Panc1 (cell line): ENCODE data around the gene MTHFD1L. TPM values are rescaled to one million over a fixed set of nuclear protein-coding genes. Genes with fewer than 3 reads are reported as not detected.
A peak's percentile ranks its signal among the peaks of the same experiment; 100 is the strongest.

Source experiments
- ATAC-seq: fragments of 200-7000 bp; cut with Tn5 transposase; 2 replicates; pipeline ENCODE4 v1.9.1; 2020; ENCODE audit warnings: mild to moderate bottlenecking, moderate library complexity
- BruUV-seq: library from RNA; stranded (reverse); fragments of 400-500 nt; replicated peaks from 2 replicates; lab custom pipeline; 2021; lab: Mats Ljungman, UMichigan
- CTCF ChIA-PET: fragments of 300-600 bp; sonication (Branson Sonifier 250); formaldehyde crosslinking; loops from one replicate; lab custom pipeline; 2022; ENCODE audit warnings: antibody characterized with exemption; lab: Charles Lee
- POLR2A ChIA-PET: fragments of 300-600 bp; sonication (Branson Sonifier 250); formaldehyde crosslinking; loops from one replicate; lab custom pipeline; 2022; ENCODE audit warnings: antibody characterized with exemption; lab: Charles Lee
- DNase-seq: peaks from one replicate; pipeline ENCODE4 v3.0.0-alpha.2; 2010; ENCODE audit warnings: low read depth, low spot score
- H3K27ac ChIP-seq: 2 replicates; pipeline ENCODE4 v1.5.1; 2011; ENCODE audit warnings: mild to moderate bottlenecking, low read length, inconsistent platforms
- H3K27me3 ChIP-seq: fragments of 200-500 bp; sonication (Bioruptor generic); 2 replicates; pipeline ENCODE4 v1.6.0; 2014; ENCODE audit warnings: low read length, inconsistent platforms; ENCODE audit not compliant: control insufficient read depth, insufficient read depth
- H3K36me3 ChIP-seq: fragments of 200-500 bp; sonication (Bioruptor generic); 2 replicates; pipeline ENCODE4 v1.5.1; 2014; ENCODE audit warnings: inconsistent platforms, mild to moderate bottlenecking, low read length, moderate library complexity; ENCODE audit not compliant: control insufficient read depth, insufficient read depth
- H3K4me1 ChIP-seq: 2 replicates; pipeline ENCODE4 v1.5.1; 2011; ENCODE audit warnings: inconsistent platforms, mild to moderate bottlenecking, low read length, moderate library complexity; ENCODE audit not compliant: control insufficient read depth, insufficient read depth
- H3K4me3 ChIP-seq, 2 experiments: 2 replicates each; pipeline ENCODE4 v1.5.1; 2011 to 2012; ENCODE audit warnings: low read depth in 2 of 2, low read length in 2 of 2, mild to moderate bottlenecking in 2 of 2, inconsistent platforms in 1 of 2, moderate library complexity in 1 of 2
- H3K9me3 ChIP-seq: fragments of 200-500 bp; sonication (Bioruptor generic); 2 replicates; pipeline ENCODE4 v1.5.1; 2014; ENCODE audit warnings: low read depth, mild to moderate bottlenecking, inconsistent platforms, low read length, moderate library complexity; ENCODE audit not compliant: control insufficient read depth, insufficient read depth
- CTCF ChIP-seq: fragments of 450-650 bp; IDR thresholded peaks from 2 replicates; pipeline ENCODE4 v1.5.1; 2017; ENCODE audit warnings: mild to moderate bottlenecking
- POLR2AphosphoS5 ChIP-seq: IDR thresholded peaks from 2 replicates; pipeline ENCODE4 v1.6.1; 2012; ENCODE audit warnings: mild to moderate bottlenecking, low read depth, low read length, moderate library complexity
- REST ChIP-seq, 2 experiments: IDR thresholded peaks; 2 replicates each; pipeline ENCODE4 v1.6.1; 2011 to 2012; ENCODE audit warnings: low read depth in 2 of 2, control low read depth in 1 of 2, low read length in 1 of 2, mild to moderate bottlenecking in 1 of 2, moderate library complexity in 1 of 2; ENCODE audit not compliant: insufficient read depth in 1 of 2
- SIN3A ChIP-seq: IDR thresholded peaks from 2 replicates; pipeline ENCODE4 v1.6.1; 2012; ENCODE audit warnings: low read depth, mild to moderate bottlenecking, low read length, moderate library complexity, borderline replicate concordance; ENCODE audit not compliant: insufficient read depth
- TCF7L2 ChIP-seq: IDR thresholded peaks from 2 replicates; pipeline ENCODE4 v1.6.1; 2011; ENCODE audit warnings: mild to moderate bottlenecking, low read depth, low read length, inconsistent platforms
- in situ Hi-C: cut with HindIII; loops from 2 replicates; pipeline ENCODE4 v1.10.0; 2016; ENCODE audit warnings: low sequenced_read_pairs, low pct_unique_long_range_greater_than_20kb
- intact Hi-C: fragments of 100-400 bp; cut with micrococcal nuclease; formaldehyde crosslinking; loops from one replicate; pipeline ENCODE4 v1.10.0; 2022; ENCODE audit not compliant: unreplicated experiment
- total RNA-seq: library from RNA; stranded (reverse); gene quantifications from one replicate; pipeline ENCODE4 v1.2.1, GENCODE V29; 2021; ENCODE audit not compliant: unreplicated experiment

The MTHFD1L gene
- total RNA-seq, 1 experiment from 2014 or later: 76.2 TPM

- Histone ChIP-seq H3K9me3 (no peaks in the 10 kb centered on the region), H3K4me3 (no peak overlapping the region), H3K27ac (no peak overlapping the region), H3K27me3 (no peaks in the 10 kb centered on the region), H3K4me1 (no peaks in the 10 kb centered on the region; the same call in 1 of the 2 replicates), H3K36me3 (peaks cover 16% of the 10 kb centered on the region)
- intact Hi-C loops (no loop called here), in situ Hi-C loops (no loop called here)
- ATAC-seq (peak; percentile 72), DNase-seq (no peak)
- ChIA-PET POLR2A (no interaction called here), CTCF (no interaction called here)
- no TSS peak for BruUV-seq
- TF ChIP-seq SIN3A: no peak
- TF ChIP-seq TCF7L2: no peak
- TF ChIP-seq CTCF: no peak
- TF ChIP-seq POLR2AphosphoS5: no peak
- TF ChIP-seq REST (IDR thresholded peaks at IDR 0.05; ENCODE audit: insufficient read depth in 1 of 2, low read depth in 2 of 2, low read length in 1 of 2): no peak
Observed at GRCh38 chr6:150934380-150934779, 68.9 kb downstream of the MTHFD1L start.

GRCh38 chr6:150936021-150936555 is 70.6 kb downstream of the MTHFD1L start:
- no peak for DNase-seq
- POLR2A ChIA-PET: no interaction called here
- ATAC-seq: no peak
- intact Hi-C loops (no loop called here), in situ Hi-C loops (no loop called here)
- BruUV-seq: no TSS peak
- CTCF ChIA-PET: no interaction called here
- Histone ChIP-seq H3K4me3 (no peak overlapping the region), H3K27me3 (no peaks in the 10 kb centered on the region), H3K9me3 (no peaks in the 10 kb centered on the region), H3K27ac (no peak overlapping the region), H3K36me3 (peaks cover 8% of the 10 kb centered on the region; the same call in 1 of the 2 replicates), H3K4me1 (no peaks in the 10 kb centered on the region; the same call in 1 of the 2 replicates)
- TF ChIP-seq SIN3A: no peak
- TF ChIP-seq CTCF: no peak
- TF ChIP-seq POLR2AphosphoS5: no peak
- no peak for TF ChIP-seq REST (IDR thresholded peaks at IDR 0.05; ENCODE audit: insufficient read depth in 1 of 2, low read depth in 2 of 2, low read length in 1 of 2)
- TF ChIP-seq TCF7L2: no peak
